Renal cortical epithelial cell (primary cell): Measurements from ENCODE around the gene CCNF. TPM values are rescaled to one million over a fixed set of nuclear protein-coding genes. Genes with fewer than 3 reads are reported as not detected.
"Not testable (repeated sequence)": the region's sequence is repeated elsewhere in the genome, so short reads cannot be mapped to it uniquely, and the experiment has no call there.

Experiments used
- DNase-seq: peaks from one replicate; pipeline ENCODE4 v3.0.0-alpha.2; 2011; ENCODE audit warnings: low read depth
- total RNA-seq: library from RNA; depleted of rRNA; stranded (reverse); fragments of >200 nt; gene quantifications from 2 replicates; pipeline ENCODE4 v1.2.3, GENCODE V29; 2014

CCNF gene
- total RNA-seq, 1 donor from 2014 or later = 3.7 TPM

- DNase-seq = no peak
Measured at GRCh38 chr16:2471653-2472487, 42.6 kb downstream of the CCNF start.

- no peak for DNase-seq
Measured at GRCh38 chr16:2472488-2472864, 43.2 kb downstream of the CCNF start.

GRCh38 chr16:2472885-2473445 is 43.7 kb downstream of the CCNF start:
- no peak for DNase-seq

- no peak for DNase-seq
Measured at GRCh38 chr16:2473446-2473926, 44.2 kb downstream of the CCNF start.

GRCh38 chr16:2473999-2474876 is 45.0 kb downstream of the CCNF start:
- DNase-seq = no peak

- DNase-seq = peak; percentile 39
Measured at GRCh38 chr16:2474877-2475412, 45.7 kb downstream of the CCNF start, which contains the start of gene TBC1D24. Gene TBC1D24 (plus strand): TSS chr16:2475127. CDS start chr16:2496149, 21,022 bp downstream.

- no peak for DNase-seq
Measured at GRCh38 chr16:2475413-2476344, 46.4 kb downstream of the CCNF start.

- no peak for DNase-seq
Measured at GRCh38 chr16:2476345-2476720, 47.1 kb downstream of the CCNF start.

GRCh38 chr16:2476741-2477140 is 47.5 kb downstream of the CCNF start:
- DNase-seq = no peak

- DNase-seq = no peak
Measured at GRCh38 chr16:2477327-2477726, 48.1 kb downstream of the CCNF start.

GRCh38 chr16:2478279-2478678 is 49.0 kb downstream of the CCNF start:
- DNase-seq = no peak

GRCh38 chr16:2479996-2480395 is 50.7 kb downstream of the CCNF start:
- DNase-seq = not testable (repeated sequence)

GRCh38 chr16:2480948-2481347 is 51.7 kb downstream of the CCNF start:
- no peak for DNase-seq

- peak; percentile 75 for DNase-seq
Measured at GRCh38 chr16:2481676-2482075, 52.4 kb downstream of the CCNF start.

GRCh38 chr16:2482249-2482648 is 53.0 kb downstream of the CCNF start:
- no peak for DNase-seq

GRCh38 chr16:2482708-2483534 is 53.7 kb downstream of the CCNF start:
- no peak for DNase-seq

- DNase-seq = no peak
Measured at GRCh38 chr16:2483939-2484897, 55.0 kb downstream of the CCNF start.

- no peak for DNase-seq
Measured at GRCh38 chr16:2484898-2485508, 55.8 kb downstream of the CCNF start.
